Left cardiac atrium (tissue), 4 donors: ENCODE data around the gene MEGF10. TPM values are rescaled to one million over a fixed set of nuclear protein-coding genes. Genes with fewer than 3 reads are reported as not detected.
"Not testable (repeated sequence)": the region's sequence is repeated elsewhere in the genome, so short reads cannot be mapped to it uniquely, and the experiment has no call there.

Experiments used
- ATAC-seq, 2 donors: fragments of 200-7000 bp; cut with Tn5 transposase; one replicate each; pipeline ENCODE4 v1.9.1; 2020; ENCODE audit warnings: mild to moderate bottlenecking in 2 of 2, moderate library complexity in 2 of 2
- DNase-seq: peaks from one replicate; pipeline ENCODE4 v3.0.0-alpha.2; 2020
- intact Hi-C, 2 donors: fragments of 100-400 bp; cut with DNase I; formaldehyde crosslinking; loops; one replicate each; pipeline versions ENCODE4 v1.14.1 to v1.15.1; 2022 to 2023
- total RNA-seq, 2 donors: library from RNA; stranded (reverse); fragmentation: NEBNext Ultra II Directional; extraction: Animal tissue kit (Norgen Biotek cat#: 25700); gene quantifications; one replicate each; pipeline ENCODE4 v1.2.1, GENCODE V29; 2021
- donor health status: DM: no; HTN: yes; CAD: no.
- donor health status: DM: no; HTN: yes; CAD: no; lungs with severe emphysema.
- donor health status: DM: yes; HTN: yes; CAD: no.
- donor health status: Dilated cardiomyopathy.

The MEGF10 gene
- total RNA-seq, 2 donors from 2014 or later: 1.1 to 1.2 TPM

DNA sequence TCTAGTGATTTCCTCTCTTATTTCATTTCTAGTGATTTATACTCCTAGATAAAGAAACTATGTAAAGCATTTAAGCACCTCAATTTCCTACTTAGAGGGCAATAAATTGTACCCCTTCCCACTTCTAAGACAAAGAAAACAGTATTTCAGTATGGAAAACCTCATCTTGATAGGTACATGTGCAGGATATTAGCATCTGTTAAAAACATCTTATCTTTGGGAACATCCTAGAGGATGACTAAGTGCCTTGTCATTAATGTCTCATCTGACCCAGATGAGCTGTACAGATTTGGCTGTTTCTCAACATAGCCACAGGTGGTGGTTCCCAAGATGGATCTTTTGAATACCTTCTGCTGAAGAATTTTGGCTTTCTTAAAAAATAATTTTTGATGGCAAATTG, 5.7 kb downstream of the MEGF10 start:
- intact Hi-C loops: no loop called here
- ATAC-seq: no peak

GRCh38 chr5:127296894-127297293, 6.3 kb downstream of the MEGF10 start:
- DNase-seq, intact Hi-C loops, ATAC-seq: not testable (repeated sequence)

More for the DNA sequence above, 5.7 kb downstream of the MEGF10 start:
- DNase-seq: no peak

DNA sequence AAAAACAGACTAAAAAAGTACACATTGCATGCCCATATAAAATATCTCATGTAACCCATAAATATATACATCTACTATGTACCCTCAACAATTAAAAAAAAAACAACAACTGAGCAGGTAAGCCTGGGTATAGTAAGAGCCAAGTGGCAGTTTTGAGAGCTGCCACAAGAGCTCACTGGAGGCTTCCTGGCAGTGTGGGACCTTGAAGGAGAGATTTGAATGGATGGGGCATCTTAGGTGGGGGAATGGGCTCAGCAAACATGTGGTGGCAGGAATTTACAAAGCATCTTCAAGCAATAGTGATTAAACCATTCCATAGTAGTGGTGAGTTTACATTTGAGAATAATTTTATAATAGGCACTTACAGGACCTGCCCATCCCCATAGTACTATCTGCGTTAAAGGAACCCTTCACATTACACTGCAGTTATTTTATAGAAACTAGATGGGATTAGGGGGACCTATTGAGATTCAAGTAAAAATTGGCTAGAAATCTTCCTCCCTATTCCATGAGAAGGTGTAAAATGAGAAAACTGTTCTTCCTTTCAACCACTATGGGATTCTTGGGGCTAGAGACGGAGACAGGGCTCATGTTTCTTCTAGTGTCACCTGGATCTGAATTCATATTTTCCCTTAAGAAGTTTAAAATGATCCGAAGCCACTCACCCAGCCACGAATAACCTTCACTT, 6.9 kb downstream of the MEGF10 start:
- ATAC-seq (no peak), DNase-seq (no peak)
- intact Hi-C loops: no loop called here

- ATAC-seq: no peak
- intact Hi-C loops: no loop called here
- no peak for DNase-seq
These were observed 7.4 kb downstream of the MEGF10 start for GRCh38 chr5:127298036-127298429.

DNA sequence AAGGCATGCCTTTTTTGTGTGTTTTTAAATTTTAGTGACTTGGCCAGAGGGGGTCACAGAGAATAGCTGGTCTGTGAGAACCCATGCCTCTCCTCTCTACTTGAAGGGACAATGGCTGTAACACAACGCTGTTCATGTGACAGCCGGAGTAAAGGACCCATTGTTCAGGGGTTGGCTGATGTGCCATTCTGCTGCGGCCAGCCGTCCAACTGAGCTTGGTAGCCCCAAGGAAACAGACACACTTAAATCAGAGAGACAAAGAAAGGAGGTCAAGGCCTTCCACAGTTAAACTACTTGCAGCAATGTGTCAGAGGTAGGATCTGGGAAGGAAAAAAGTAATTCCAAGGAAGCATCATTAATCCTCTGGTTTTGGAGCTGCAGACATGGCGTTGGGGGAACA, 8.1 kb downstream of the MEGF10 start:
- intact Hi-C loops: no loop called here
- DNase-seq (no peak), ATAC-seq (no peak)

DNA sequence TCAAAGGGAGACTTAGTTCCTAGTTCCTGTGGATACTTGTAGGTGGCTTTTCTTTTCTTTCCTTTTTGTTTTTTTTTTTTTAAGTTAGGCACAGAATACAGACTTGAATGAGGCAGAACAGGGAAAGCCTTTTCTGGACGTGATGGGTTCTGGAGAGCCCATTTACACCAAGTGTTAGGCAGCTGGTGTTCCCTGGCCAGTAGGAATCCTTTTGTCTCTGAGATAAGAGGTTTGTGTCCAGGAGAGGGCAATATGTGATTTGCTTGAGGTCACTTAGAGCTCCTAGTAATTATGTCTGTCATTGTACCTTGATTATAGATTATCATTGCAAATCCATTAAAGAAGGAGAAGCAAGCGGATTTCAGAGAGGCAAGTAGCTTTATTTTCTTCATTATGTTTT, 9.1 kb downstream of the MEGF10 start:
- no peak for ATAC-seq
- DNase-seq: no peak
- intact Hi-C loops: no loop called here

DNA sequence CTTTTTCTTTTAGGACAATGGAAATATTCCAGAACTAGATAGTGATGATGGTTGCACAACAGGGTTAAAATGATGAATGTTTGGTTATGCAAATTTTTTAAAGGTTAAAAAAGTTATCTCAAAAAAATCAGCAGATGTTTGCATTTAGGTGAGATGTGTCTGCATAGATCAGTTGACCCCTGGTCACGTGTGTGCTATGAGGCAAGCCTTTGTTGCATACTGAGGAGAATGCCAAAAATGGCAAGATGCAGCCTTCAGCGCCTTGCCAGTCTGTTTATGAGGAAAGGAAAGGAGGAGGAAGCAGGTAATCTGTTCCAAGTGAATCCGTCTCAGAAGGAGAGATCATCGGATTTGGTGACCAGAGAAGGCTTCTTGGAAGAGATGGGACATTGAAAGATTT, 11.9 kb downstream of the MEGF10 start:
- no peak for DNase-seq
- intact Hi-C loops: no loop called here
- no peak for ATAC-seq

DNA sequence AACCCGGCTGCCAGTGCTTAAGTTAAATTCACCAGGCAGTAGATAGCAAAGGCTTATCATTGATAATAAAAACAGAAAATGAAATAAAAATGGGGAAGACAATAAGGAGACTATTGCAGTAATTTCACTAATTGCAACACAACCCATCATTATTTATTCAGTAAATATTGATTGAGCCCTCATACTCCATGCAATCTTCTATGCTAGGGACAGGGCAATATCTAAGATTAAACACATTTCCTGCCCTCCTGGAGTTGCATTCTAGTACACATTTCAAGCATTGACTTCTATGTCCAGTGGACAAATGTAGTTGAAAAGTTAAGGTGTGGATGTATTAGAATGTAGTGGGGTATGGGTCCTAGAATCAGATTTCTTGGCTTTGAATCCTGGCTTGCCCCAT, 12.8 kb downstream of the MEGF10 start:
- ATAC-seq: no peak
- intact Hi-C loops: no loop called here
- no peak for DNase-seq

GRCh38 chr5:127305493-127305892, 14.9 kb downstream of the MEGF10 start:
- no peak for DNase-seq
- ATAC-seq: no peak
- intact Hi-C loops: no loop called here

GRCh38 chr5:127306036-127306435, 15.4 kb downstream of the MEGF10 start:
- ATAC-seq: no peak
- intact Hi-C loops: no loop called here
- no peak for DNase-seq

DNA sequence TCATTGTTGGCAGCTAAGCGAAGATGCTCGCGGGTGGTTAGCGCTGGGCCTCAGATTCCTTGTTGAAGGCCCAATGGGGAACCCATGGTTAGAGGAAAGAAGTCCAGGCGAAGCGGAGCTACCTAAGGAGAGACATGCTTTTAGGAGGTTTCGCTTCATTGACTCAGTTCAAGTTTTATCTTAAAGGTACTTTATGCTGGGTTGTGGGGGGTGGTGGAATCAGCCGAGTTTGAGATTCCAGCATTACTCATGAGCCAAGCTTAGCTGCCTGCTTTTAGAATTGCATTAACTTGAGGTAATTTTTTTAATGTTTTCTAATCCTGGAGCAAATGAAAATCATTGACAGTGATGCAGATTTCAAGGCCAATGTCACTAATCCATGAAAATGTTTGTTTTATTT, 16.1 kb downstream of the MEGF10 start:
- no peak for ATAC-seq
- DNase-seq: no peak
- intact Hi-C loops: no loop called here

- intact Hi-C loops: no loop called here
- ATAC-seq (no peak), DNase-seq (no peak)
These were observed 17.3 kb downstream of the MEGF10 start for GRCh38 chr5:127307868-127308267.

DNA sequence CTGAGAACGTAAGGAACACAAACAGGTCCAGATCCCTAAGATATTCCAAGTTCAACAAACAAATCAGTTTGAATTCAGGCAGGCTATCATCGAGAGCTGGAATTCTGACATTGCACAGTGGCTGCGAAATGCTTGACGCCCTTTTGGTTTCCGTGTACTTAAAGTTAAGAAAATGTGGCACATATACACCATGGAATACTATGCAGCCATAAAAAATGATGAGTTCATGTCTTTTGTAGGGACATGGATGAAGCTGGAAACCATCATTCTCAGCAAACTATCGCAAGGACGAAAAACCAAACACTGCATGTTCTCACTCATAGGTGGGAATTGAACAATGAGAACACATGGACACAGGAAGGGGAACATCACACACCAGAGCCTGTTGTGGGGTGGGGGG, 17.7 kb downstream of the MEGF10 start:
- ATAC-seq: not testable (repeated sequence)

DNA sequence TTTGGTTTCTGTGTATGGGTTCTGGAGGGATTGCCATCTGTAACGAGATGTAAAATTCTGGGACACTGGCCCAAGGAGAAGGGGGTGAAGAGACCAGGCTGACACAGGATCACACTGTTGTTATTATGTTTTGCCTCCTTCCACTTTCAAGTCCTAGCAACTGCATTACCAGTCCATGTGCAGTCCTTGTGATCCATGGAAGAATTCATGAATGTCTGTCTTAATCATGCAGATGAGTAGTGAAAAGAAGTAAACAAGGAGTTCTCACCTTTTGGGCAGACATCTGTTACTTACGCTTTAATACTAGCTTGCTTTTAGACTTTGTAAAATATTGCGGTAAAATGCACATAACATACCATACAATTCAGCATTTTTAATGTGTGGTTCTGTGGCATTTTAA, 18.3 kb downstream of the MEGF10 start:
- intact Hi-C loops: no loop called here
- no peak for ATAC-seq
- no peak for DNase-seq

More for the DNA sequence above, 17.7 kb downstream of the MEGF10 start:
- intact Hi-C loops, DNase-seq: not testable (repeated sequence)

DNA sequence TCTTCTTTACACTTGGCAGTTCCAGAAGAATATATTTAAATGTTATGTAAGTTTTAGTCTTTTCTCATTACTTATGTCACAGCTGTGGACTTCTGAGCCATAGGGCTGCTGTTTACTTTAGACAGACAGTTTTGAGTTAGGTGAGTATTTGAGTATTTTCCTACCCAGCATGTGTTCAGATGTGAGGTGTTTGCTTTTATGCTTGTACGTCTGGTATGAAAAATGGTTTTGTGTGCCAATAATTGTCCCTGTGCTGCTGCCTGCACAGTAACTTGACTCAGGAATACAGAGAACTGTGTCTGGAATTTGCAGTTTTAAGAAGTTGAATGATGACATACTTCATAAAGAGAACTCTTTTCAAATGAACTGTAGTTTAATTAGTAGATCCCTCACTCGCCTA, 20.8 kb downstream of the MEGF10 start:
- ATAC-seq: no peak
- DNase-seq: no peak
- intact Hi-C loops: loop anchor here in 1 of 2 donors (5.0 kb wide), 1 partner anchor 474 kb away; no protein-coding TSS in a partner anchor

- intact Hi-C loops: loop anchor here in 1 of 2 donors (5.0 kb wide), 1 partner anchor 475 kb away; no protein-coding TSS in a partner anchor
- no peak for ATAC-seq
These were observed 21.4 kb downstream of the MEGF10 start for GRCh38 chr5:127311781-127312525.

DNA sequence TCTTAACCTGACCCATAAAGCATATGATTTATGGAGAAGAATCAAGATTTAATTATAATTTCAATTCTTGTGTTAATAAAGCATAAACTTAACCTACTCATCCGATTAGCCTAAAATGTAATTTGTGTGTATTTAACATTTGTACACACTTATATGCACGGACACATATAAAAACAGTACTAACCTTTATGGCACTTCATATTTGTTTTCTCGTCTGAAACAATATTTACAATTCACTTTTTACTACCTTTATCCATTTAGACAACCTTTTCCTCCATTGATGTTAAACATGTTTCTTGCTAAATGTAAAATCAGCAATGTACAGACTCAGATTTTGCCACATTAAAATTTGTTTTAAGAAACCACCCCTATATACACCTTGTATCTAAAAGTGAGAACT, 22.8 kb downstream of the MEGF10 start:
- intact Hi-C loops: loop anchor here in 1 of 2 donors (5.0 kb wide), 1 partner anchor 476 kb away; no protein-coding TSS in a partner anchor
- DNase-seq (no peak), ATAC-seq (no peak)

More at GRCh38 chr5:127311781-127312525, 21.4 kb downstream of the MEGF10 start:
- DNase-seq: no peak

DNA sequence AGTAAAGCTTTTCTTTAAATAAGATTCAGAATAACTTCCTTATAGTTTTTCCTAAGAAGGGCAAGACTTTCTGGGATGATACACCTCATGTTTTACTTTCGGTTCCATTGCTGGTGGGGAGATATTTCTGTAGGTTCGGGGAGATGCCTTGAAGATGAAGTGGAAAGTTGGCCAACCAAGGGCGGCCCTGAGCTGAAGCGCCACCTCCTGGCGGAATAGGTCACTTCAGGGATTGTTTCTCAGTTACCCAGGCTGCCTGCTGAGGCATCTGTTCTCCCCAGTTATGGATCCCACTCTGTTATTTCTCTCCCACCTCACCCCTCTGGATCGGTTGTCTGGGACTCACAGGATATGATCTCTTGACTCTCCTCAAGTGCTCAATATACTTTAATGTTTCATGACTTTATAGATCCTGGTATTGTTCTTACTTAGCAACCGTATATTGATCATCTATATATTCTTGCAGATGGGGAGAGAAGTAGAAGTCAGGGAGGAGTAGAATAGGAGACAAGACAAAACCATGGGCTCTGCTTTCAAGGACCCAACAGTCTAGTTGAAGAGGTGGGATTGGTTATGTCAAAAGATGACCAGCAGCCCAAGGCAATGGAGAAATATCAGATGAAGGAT, 23.4 kb downstream of the MEGF10 start:
- ATAC-seq: peak in 1 of 2 donors; percentile 70
- intact Hi-C loops: loop anchor here in 1 of 2 donors (5.0 kb wide), 1 partner anchor 477 kb away; no protein-coding TSS in a partner anchor

DNA sequence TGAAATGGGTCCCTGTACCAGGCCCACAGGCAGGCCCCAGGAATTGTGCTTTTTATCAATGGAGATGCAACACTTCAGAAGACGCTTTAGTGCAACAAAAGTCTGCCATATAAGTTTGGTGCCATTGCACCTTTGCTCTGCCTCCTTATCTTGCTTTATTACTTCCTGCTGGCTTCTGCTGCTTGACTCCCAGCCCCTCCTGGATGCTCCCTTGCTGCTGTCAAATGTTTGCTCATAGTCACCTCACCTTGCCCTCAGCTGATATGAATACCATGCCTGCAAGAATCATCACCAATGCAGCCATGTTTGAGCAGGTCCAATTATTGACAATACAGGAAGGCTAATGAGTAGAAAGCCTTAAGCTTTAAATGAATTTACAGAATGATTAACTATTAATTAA, 25.4 kb downstream of the MEGF10 start:
- intact Hi-C loops: no loop called here
- DNase-seq (no peak), ATAC-seq (no peak)

More for the DNA sequence above, 23.4 kb downstream of the MEGF10 start:
- peak; percentile 67 for DNase-seq

GRCh38 chr5:127317385-127317784, 26.8 kb downstream of the MEGF10 start:
- intact Hi-C loops, DNase-seq, ATAC-seq: not testable (repeated sequence)
